ENCODE data around the gene BCAS1.

Gene BCAS1

DNA sequence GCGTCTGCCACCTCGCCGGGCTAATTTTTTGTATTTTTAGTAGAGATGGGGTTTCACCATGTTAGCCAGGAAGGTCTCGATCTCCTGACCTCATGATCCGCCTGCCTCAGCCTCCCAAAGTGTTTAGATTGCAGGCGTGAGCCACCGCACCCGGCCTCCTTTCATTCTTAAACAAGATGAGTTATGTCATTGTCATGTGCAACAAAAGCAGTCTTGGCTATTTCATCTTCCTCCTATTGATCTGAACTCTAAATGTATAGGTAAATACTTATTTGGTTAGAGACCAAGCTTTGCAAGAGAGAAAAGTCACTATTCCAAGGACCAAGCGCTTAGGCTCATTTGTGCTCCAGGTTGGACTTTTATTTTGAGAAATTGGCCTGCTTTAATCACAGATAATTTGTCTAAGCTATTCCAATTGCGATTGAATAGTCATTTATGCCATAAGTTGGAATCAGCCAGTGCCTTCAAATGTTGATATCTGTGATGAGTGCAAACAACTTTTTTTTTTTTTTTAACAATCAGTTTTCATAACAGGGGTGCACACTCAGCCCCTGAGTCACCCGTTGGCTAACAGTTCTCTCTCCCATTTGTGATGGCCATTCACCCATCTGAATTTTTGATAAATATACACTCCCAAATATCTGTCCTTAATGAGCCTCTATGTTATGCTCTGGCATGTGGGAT lies 167.3 kb downstream of the BCAS1 start:
- H3K4me3 ChIP-seq (ENCODE audit: low read depth, low read length): no peak overlapping the region
- TF ChIP-seq, protein P1, sequence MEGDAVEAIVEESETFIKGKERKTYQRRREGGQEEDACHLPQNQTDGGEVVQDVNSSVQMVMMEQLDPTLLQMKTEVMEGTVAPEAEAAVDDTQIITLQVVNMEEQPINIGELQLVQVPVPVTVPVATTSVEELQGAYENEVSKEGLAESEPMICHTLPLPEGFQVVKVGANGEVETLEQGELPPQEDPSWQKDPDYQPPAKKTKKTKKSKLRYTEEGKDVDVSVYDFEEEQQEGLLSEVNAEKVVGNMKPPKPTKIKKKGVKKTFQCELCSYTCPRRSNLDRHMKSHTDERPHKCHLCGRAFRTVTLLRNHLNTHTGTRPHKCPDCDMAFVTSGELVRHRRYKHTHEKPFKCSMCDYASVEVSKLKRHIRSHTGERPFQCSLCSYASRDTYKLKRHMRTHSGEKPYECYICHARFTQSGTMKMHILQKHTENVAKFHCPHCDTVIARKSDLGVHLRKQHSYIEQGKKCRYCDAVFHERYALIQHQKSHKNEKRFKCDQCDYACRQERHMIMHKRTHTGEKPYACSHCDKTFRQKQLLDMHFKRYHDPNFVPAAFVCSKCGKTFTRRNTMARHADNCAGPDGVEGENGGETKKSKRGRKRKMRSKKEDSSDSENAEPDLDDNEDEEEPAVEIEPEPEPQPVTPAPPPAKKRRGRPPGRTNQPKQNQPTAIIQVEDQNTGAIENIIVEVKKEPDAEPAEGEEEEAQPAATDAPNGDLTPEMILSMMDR (IDR thresholded peaks at IDR 0.05; ENCODE audit: low read depth, low read length): no peak
- H3K9me3 ChIP-seq (ENCODE audit: severe bottlenecking): no peaks in the 10 kb centered on the region
- no peaks in the 10 kb centered on the region for H3K27me3 ChIP-seq (ENCODE audit: insufficient read depth, low read depth, severe bottlenecking)
- no peak overlapping the region for H3K27ac ChIP-seq
- H3K36me3 ChIP-seq: no peaks in the 10 kb centered on the region
- no peak for DNase-seq

DNA sequence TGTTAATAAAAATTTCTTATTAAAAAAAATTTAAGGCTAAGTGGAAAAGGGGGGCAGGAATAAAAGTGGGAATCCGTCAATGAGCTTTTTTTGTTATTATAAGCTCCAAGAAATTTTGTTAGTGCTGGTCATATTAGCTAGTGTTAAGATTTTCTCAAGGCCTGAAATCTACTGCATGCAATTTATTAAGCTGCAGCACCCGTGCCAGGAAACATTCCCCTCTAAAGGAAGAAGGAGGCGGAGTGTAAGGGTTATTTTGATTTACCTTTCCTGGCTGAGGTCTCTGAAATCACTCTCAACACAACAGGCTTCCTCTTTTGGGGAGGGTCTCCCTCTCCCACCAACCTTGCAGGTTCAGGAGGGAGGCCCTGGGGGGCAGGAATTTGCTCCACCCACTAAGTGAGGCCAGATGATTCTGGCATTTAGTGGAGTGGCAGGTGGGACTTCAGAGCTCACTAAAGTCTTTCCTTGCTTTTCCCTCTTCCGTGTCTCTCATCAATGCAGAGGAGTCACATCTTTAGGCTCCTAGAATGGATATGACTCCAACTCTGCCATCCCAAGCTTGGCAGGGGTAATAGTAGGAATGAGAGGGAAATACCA lies 168.8 kb downstream of the BCAS1 start:
- no peak overlapping the region for H3K27ac ChIP-seq
- no peak for DNase-seq

DNA sequence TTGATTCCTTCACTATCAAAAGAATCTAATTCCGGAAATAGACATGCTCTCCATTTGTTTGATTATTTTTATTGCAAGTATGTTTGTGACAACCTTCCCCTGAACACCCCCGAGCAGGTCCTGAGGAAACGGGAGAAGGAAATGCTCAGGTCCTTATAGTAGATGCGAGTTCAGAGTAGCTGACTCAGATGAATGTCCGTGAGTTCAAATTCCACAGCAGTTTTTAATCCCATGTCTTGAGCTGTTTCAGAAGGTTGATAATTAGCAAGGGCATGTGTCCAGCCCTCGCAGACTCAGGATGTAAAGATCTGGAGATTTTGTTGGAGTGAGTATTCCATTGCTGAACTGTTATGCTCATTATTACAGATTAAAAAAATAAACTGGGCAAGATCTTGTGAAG lies 169.3 kb downstream of the BCAS1 start:
- TF ChIP-seq, protein P1 (IDR thresholded peaks at IDR 0.05; ENCODE audit: low read depth, low read length): no peak
- H3K27ac ChIP-seq: no peak overlapping the region
- no peaks in the 10 kb centered on the region for H3K36me3 ChIP-seq
- no peaks in the 10 kb centered on the region for H3K27me3 ChIP-seq (ENCODE audit: insufficient read depth, low read depth, severe bottlenecking)
- no peaks in the 10 kb centered on the region for H3K9me3 ChIP-seq (ENCODE audit: severe bottlenecking)
- H3K4me3 ChIP-seq (ENCODE audit: low read depth, low read length): no peak overlapping the region
- DNase-seq: no peak

More for the DNA sequence above, 168.8 kb downstream of the BCAS1 start:
- no peaks in the 10 kb centered on the region for H3K9me3 ChIP-seq (ENCODE audit: severe bottlenecking)
- no peak overlapping the region for H3K4me3 ChIP-seq (ENCODE audit: low read depth, low read length)
- no peaks in the 10 kb centered on the region for H3K36me3 ChIP-seq
- TF ChIP-seq, protein P1 (IDR thresholded peaks at IDR 0.05; ENCODE audit: low read depth, low read length): no peak
- no peaks in the 10 kb centered on the region for H3K27me3 ChIP-seq (ENCODE audit: insufficient read depth, low read depth, severe bottlenecking)

DNA sequence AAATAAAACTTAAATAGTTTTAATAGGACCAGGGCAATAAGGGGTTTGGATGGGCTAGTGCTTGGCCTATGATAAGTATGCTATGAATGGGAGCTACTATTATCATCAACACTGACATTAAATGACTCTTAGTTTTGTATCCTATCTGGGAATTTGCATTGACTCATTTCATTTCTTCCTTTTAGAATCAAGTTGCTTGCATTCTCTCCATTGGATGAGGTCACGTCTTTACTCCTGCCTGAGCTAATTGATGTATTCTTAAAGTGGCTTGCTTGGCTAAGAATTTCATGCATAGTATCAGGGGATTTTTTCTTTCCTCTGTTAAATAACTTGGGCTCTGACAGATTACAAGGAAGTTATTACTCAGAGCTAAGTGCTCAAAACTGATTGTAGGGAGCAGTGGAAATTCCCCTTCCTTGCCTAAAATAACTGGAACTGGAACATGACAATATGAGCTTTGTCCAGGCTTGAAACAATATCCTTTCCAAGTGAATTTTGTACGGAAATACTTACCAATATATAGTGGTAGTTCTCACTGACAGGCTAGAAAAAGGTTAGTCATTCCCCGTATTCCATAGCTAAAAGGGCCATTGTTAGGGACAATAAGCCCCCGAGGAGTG lies 169.9 kb downstream of the BCAS1 start:
- H3K27ac ChIP-seq: no peak overlapping the region
- DNase-seq: no peak
- no peaks in the 10 kb centered on the region for H3K36me3 ChIP-seq
- no peak overlapping the region for H3K4me3 ChIP-seq (ENCODE audit: low read depth, low read length)
- H3K9me3 ChIP-seq (ENCODE audit: severe bottlenecking): no peaks in the 10 kb centered on the region
- TF ChIP-seq, protein P1 (IDR thresholded peaks at IDR 0.05; ENCODE audit: low read depth, low read length): no peak
- no peaks in the 10 kb centered on the region for H3K27me3 ChIP-seq (ENCODE audit: insufficient read depth, low read depth, severe bottlenecking)

DNA sequence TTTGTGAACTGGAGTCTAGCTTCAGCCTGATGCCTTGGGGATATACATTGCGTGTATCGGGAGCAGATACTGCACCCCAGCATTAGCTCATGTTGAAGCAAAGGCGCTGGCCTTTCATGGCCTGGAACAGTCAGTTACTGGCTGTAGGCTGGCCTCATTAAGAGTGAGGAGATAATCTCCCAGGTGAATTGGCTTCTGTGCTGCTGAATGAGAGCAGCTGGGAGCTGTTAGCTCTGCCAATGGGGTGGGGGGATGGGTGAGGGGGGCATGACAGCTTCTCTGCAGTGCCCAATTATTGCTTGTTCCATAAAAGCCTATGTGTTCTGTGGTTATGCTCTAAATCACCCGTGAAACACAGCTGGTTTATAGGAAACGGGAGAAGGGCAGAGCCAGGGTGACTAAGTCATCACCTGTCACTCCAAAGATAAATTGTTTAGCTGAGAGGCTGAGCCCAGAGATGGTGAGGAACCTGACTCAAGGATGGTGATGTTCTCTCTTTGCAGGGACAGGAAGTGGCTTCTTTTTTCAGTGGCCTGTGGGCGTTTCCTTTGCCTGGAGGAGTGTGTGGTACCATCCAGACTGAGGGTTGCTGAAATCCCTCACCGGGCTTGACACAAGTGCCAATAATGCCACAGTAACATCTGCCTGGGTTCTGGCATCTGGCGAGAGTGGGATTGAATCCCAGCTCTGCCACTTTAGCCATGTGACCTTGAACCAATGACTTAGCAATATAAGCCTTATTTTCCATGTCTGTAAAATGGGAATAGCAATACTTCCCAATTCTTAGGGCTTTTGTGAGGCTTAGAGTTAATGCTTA lies 170.8 kb downstream of the BCAS1 start:
- Histone ChIP-seq H3K9me3 (ENCODE audit: severe bottlenecking) (no peaks in the 10 kb centered on the region), H3K27ac (peak overlapping the region; percentile 20), H3K36me3 (no peaks in the 10 kb centered on the region), H3K4me3 (ENCODE audit: low read depth, low read length) (no peak overlapping the region), H3K27me3 (ENCODE audit: insufficient read depth, low read depth, severe bottlenecking) (no peaks in the 10 kb centered on the region)
- TF ChIP-seq, protein P1 (IDR thresholded peaks at IDR 0.05; ENCODE audit: low read depth, low read length): no peak
- DNase-seq: peak; percentile 62

Measured in WERI-Rb-1 (cell line).